KOPT-K1 (cell line): Measurements from ENCODE around the gene RPA1.
"Not testable (repeated sequence)": the region's sequence is repeated elsewhere in the genome, so short reads cannot be mapped to it uniquely, and the experiment has no call there.

Source experiments
- H3K27ac ChIP-seq: fragments of 200-600 bp; sonication (generic); 2 replicates; pipeline ENCODE4 v1.5.1; 2016; ENCODE audit warnings: antibody characterized with exemption, mild to moderate bottlenecking, low read depth, low read length; ENCODE audit not compliant: poor library complexity, severe bottlenecking
- H3K36me3 ChIP-seq: fragments of 200-600 bp; sonication (generic); 2 replicates; pipeline ENCODE4 v1.5.1; 2017; ENCODE audit warnings: antibody characterized with exemption, mild to moderate bottlenecking, low read length, moderate library complexity; ENCODE audit not compliant: insufficient read depth
- H3K9me3 ChIP-seq: fragments of 200-600 bp; sonication (generic); 2 replicates; pipeline ENCODE4 v1.5.1; 2017; ENCODE audit warnings: antibody characterized with exemption, low read length, mild to moderate bottlenecking; ENCODE audit not compliant: insufficient read depth, poor library complexity, severe bottlenecking

The RPA1 gene

GRCh38 chr17:1800712-1801111, 29.1 kb upstream of the RPA1 start:
- Histone ChIP-seq H3K36me3 (peaks cover 94% of the 10 kb centered on the region), H3K27ac (no peak overlapping the region), H3K9me3 (no peaks in the 10 kb centered on the region)

GRCh38 chr17:1802429-1802828, 27.4 kb upstream of the RPA1 start:
- no peak overlapping the region for H3K27ac ChIP-seq
- H3K9me3 ChIP-seq = no peaks in the 10 kb centered on the region
- peaks cover 94% of the 10 kb centered on the region for H3K36me3 ChIP-seq

- H3K9me3 ChIP-seq = no peaks in the 10 kb centered on the region
- H3K27ac ChIP-seq = no peak overlapping the region
- peaks cover 94% of the 10 kb centered on the region for H3K36me3 ChIP-seq
These were observed 26.5 kb upstream of the RPA1 start for GRCh38 chr17:1803280-1803679.

- H3K27ac ChIP-seq = no peak overlapping the region
- H3K9me3 ChIP-seq = no peaks in the 10 kb centered on the region
- H3K36me3 ChIP-seq = peaks cover 90% of the 10 kb centered on the region
These were observed 21.9 kb upstream of the RPA1 start for GRCh38 chr17:1807890-1808289.

- Histone ChIP-seq H3K36me3 (peaks cover 89% of the 10 kb centered on the region), H3K27ac (no peak overlapping the region), H3K9me3 (no peaks in the 10 kb centered on the region)
These were observed 21.2 kb upstream of the RPA1 start for GRCh38 chr17:1808644-1809043.

GRCh38 chr17:1809815-1810214, 20.0 kb upstream of the RPA1 start:
- peaks cover 87% of the 10 kb centered on the region for H3K36me3 ChIP-seq
- H3K27ac ChIP-seq, H3K9me3 ChIP-seq: not testable (repeated sequence)

GRCh38 chr17:1810450-1811103, 19.2 kb upstream of the RPA1 start:
- H3K36me3 ChIP-seq = peaks cover 86% of the 10 kb centered on the region
- no peak overlapping the region for H3K27ac ChIP-seq

GRCh38 chr17:1813088-1813487, 16.7 kb upstream of the RPA1 start:
- Histone ChIP-seq H3K36me3 (peaks cover 81% of the 10 kb centered on the region), H3K9me3 (no peaks in the 10 kb centered on the region), H3K27ac (no peak overlapping the region)

More at GRCh38 chr17:1810450-1811103, 19.2 kb upstream of the RPA1 start:
- no peaks in the 10 kb centered on the region for H3K9me3 ChIP-seq

GRCh38 chr17:1820528-1821252, 9.1 kb upstream of the RPA1 start:
- Histone ChIP-seq H3K9me3 (no peaks in the 10 kb centered on the region), H3K36me3 (peaks cover 58% of the 10 kb centered on the region), H3K27ac (no peak overlapping the region)

GRCh38 chr17:1829216-1829591, 601 bp upstream of the RPA1 start:
- Histone ChIP-seq H3K9me3 (no peaks in the 10 kb centered on the region), H3K36me3 (peaks cover 59% of the 10 kb centered on the region), H3K27ac (peak overlapping the region; percentile 81)

- Histone ChIP-seq H3K27ac (peak overlapping the region; percentile 81), H3K9me3 (no peaks in the 10 kb centered on the region), H3K36me3 (peaks cover 61% of the 10 kb centered on the region)
These were observed 483 bp downstream of the RPA1 start for GRCh38 chr17:1830288-1830687.

- Histone ChIP-seq H3K27ac (no peak overlapping the region), H3K9me3 (no peaks in the 10 kb centered on the region), H3K36me3 (peaks cover 73% of the 10 kb centered on the region)
These were observed 4.8 kb downstream of the RPA1 start for GRCh38 chr17:1834380-1835149.

- Histone ChIP-seq H3K27ac (no peak overlapping the region), H3K36me3 (peaks cover 87% of the 10 kb centered on the region), H3K9me3 (no peaks in the 10 kb centered on the region)
These were observed 9.7 kb downstream of the RPA1 start for GRCh38 chr17:1839516-1839915.

- Histone ChIP-seq H3K9me3 (no peaks in the 10 kb centered on the region), H3K27ac (no peak overlapping the region), H3K36me3 (peaks cover 92% of the 10 kb centered on the region)
These were observed 14.1 kb downstream of the RPA1 start for GRCh38 chr17:1843947-1844346.

GRCh38 chr17:1847191-1847590, 17.4 kb downstream of the RPA1 start:
- peaks cover 99% of the 10 kb centered on the region for H3K36me3 ChIP-seq
- no peaks in the 10 kb centered on the region for H3K9me3 ChIP-seq
- H3K27ac ChIP-seq = no peak overlapping the region
